Osteoblast (primary cell): Measurements from ENCODE around the gene ZMYND11. TPM values are rescaled to one million over a fixed set of nuclear protein-coding genes. Genes with fewer than 3 reads are reported as not detected.

Experiments used
- DNase-seq: peaks from one replicate; pipeline ENCODE4 v3.0.0; 2011; ENCODE audit warnings: low spot score, mixed read lengths; ENCODE audit not compliant: insufficient read length; ENCODE audit errors: missing footprints
- H2AFZ ChIP-seq: 2 replicates; pipeline ENCODE4 v1.6.0; 2011; ENCODE audit warnings: mild to moderate bottlenecking, low read length
- H3K27ac ChIP-seq: 2 replicates; pipeline ENCODE4 v1.5.1; 2011; ENCODE audit warnings: mild to moderate bottlenecking, low read depth, low read length, moderate library complexity
- H3K27me3 ChIP-seq: 2 replicates; pipeline ENCODE4 v1.6.0; 2012; ENCODE audit warnings: mild to moderate bottlenecking, control low read depth, inconsistent platforms, low read length, moderate library complexity; ENCODE audit not compliant: insufficient read depth
- H3K36me3 ChIP-seq: 2 replicates; pipeline ENCODE4 v1.5.1; 2011; ENCODE audit warnings: mild to moderate bottlenecking, low read length, control low read depth, moderate library complexity; ENCODE audit not compliant: insufficient read depth
- H3K4me1 ChIP-seq: 2 replicates; pipeline ENCODE4 v1.5.1; 2011; ENCODE audit warnings: mild to moderate bottlenecking, low read length, control low read depth, moderate library complexity; ENCODE audit not compliant: insufficient read depth
- H3K4me2 ChIP-seq: 2 replicates; pipeline ENCODE4 v1.6.0; 2011; ENCODE audit warnings: mild to moderate bottlenecking, low read length; ENCODE audit not compliant: insufficient read depth
- H3K4me3 ChIP-seq: fragments of 200-600 bp; sonication (generic); 3 replicates; pipeline ENCODE4 v1.5.1; 2012; ENCODE audit warnings: mild to moderate bottlenecking, low read length, inconsistent platforms; ENCODE audit not compliant: insufficient read depth
- H3K79me2 ChIP-seq: 2 replicates; pipeline ENCODE4 v1.6.0; 2012; ENCODE audit warnings: mild to moderate bottlenecking, low read length, control low read depth, inconsistent platforms; ENCODE audit not compliant: insufficient read depth
- H3K9me3 ChIP-seq: 2 replicates; pipeline ENCODE4 v1.5.1; 2011; ENCODE audit warnings: low read depth, low read length, control low read depth
- H4K20me1 ChIP-seq: 2 replicates; pipeline ENCODE4 v1.6.0; 2012; ENCODE audit warnings: mild to moderate bottlenecking, low read length, control low read depth; ENCODE audit not compliant: insufficient read depth
- CTCF ChIP-seq: IDR thresholded peaks from 2 replicates; pipeline ENCODE4 v1.5.1; 2011; ENCODE audit warnings: mild to moderate bottlenecking, low read depth, low read length, moderate library complexity; ENCODE audit errors: extremely low read depth
- total RNA-seq: library from RNA; depleted of rRNA; stranded (reverse); fragments of >200 nt; gene quantifications from 2 replicates; pipeline ENCODE4 v1.2.3, GENCODE V29; 2012

The ZMYND11 gene
- total RNA-seq, 1 donor = 56.5 TPM

- no peak for TF ChIP-seq CTCF
- peak; percentile 64 for DNase-seq
Measured at GRCh38 chr10:188546-188945, 53.3 kb downstream of the ZMYND11 start.

GRCh38 chr10:190216-190615, 55.0 kb downstream of the ZMYND11 start:
- H3K79me2 ChIP-seq = peaks cover 37% of the 10 kb centered on the region
- H3K4me1 ChIP-seq = peaks cover 28% of the 10 kb centered on the region
- no peak overlapping the region for H3K4me2 ChIP-seq
- H3K27ac ChIP-seq = no peak overlapping the region
- H3K4me3 ChIP-seq = no peak overlapping the region
- no peak for TF ChIP-seq CTCF
- no peaks in the 10 kb centered on the region for H3K36me3 ChIP-seq
- no peaks in the 10 kb centered on the region for H3K27me3 ChIP-seq
- no peak for DNase-seq
- peaks cover 19% of the 10 kb centered on the region for H4K20me1 ChIP-seq
- H3K9me3 ChIP-seq = no peaks in the 10 kb centered on the region
- no peak overlapping the region for H2AFZ ChIP-seq

More at GRCh38 chr10:188546-188945, 53.3 kb downstream of the ZMYND11 start:
- no peak overlapping the region for H2AFZ ChIP-seq
- peak overlapping the region; percentile 38 for H3K27ac ChIP-seq
- H3K79me2 ChIP-seq = peaks cover 29% of the 10 kb centered on the region
- H3K4me3 ChIP-seq = no peak overlapping the region
- H4K20me1 ChIP-seq = peaks cover 19% of the 10 kb centered on the region
- H3K4me2 ChIP-seq = peak overlapping the region; percentile 24
- H3K27me3 ChIP-seq = no peaks in the 10 kb centered on the region
- peaks cover 33% of the 10 kb centered on the region for H3K4me1 ChIP-seq
- no peaks in the 10 kb centered on the region for H3K9me3 ChIP-seq
- no peaks in the 10 kb centered on the region for H3K36me3 ChIP-seq

GRCh38 chr10:191703-192518, 56.7 kb downstream of the ZMYND11 start:
- Histone ChIP-seq H3K4me3 (no peak overlapping the region), H3K36me3 (no peaks in the 10 kb centered on the region), H3K27me3 (no peaks in the 10 kb centered on the region), H3K27ac (peak overlapping the region; percentile 72), H4K20me1 (peaks cover 19% of the 10 kb centered on the region), H3K79me2 (peaks cover 43% of the 10 kb centered on the region), H3K4me2 (peak overlapping the region; percentile 65), H3K9me3 (no peaks in the 10 kb centered on the region), H3K4me1 (peaks cover 27% of the 10 kb centered on the region), H2AFZ (no peak overlapping the region)
- peak; percentile 56 for DNase-seq
- no peak for TF ChIP-seq CTCF

- Histone ChIP-seq H3K36me3 (no peaks in the 10 kb centered on the region), H3K27me3 (no peaks in the 10 kb centered on the region), H3K4me1 (peaks cover 15% of the 10 kb centered on the region), H3K27ac (no peak overlapping the region), H4K20me1 (peaks cover 15% of the 10 kb centered on the region), H3K9me3 (no peaks in the 10 kb centered on the region), H2AFZ (no peak overlapping the region), H3K79me2 (peaks cover 53% of the 10 kb centered on the region), H3K4me3 (no peak overlapping the region), H3K4me2 (no peak overlapping the region)
- TF ChIP-seq CTCF = no peak
- DNase-seq = no peak
Measured at GRCh38 chr10:194281-194680, 59.0 kb downstream of the ZMYND11 start.
